SIG-M5 treated with dmso at 0.1 percent for 504 hours (cell line): ENCODE measurements around the gene APOD.

Experiments
- DNase-seq: peaks from one replicate; lab custom pipeline; 2025; ENCODE audit not compliant: unreplicated experiment; lab: John Stamatoyannopoulos, UW

APOD gene

DNA sequence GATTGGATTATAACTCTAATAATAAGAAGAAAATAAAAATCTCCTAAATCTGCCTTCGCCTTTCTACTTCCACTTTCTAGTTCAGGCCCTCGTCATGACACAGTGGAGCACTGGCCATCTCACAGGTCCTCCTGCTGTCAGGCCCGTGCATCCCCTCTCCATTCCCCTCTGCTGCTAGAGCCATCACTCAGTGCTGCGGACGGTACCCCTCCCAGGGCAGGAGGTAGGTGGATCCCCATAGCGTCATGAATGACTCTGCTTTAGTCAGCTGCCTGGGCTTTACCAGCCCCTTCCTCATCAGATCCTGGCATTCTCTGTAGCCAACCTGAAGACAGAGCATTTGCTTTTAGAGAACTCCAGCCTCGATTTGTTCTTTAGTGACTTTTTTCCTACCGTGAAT is 28.6 kb downstream of the APOD start:
- DNase-seq = no peak

- no peak for DNase-seq
These were observed 29.3 kb downstream of the APOD start for GRCh38 chr3:195554458-195554857.

- no peak for DNase-seq
These were observed 30.5 kb downstream of the APOD start for GRCh38 chr3:195553268-195553667.

- DNase-seq = no peak
These were observed 32.3 kb downstream of the APOD start for GRCh38 chr3:195551381-195551978.

- DNase-seq = no peak
These were observed 33.0 kb downstream of the APOD start for GRCh38 chr3:195550723-195551122.

- no peak for DNase-seq
These were observed 33.7 kb downstream of the APOD start for GRCh38 chr3:195549931-195550519.

DNA sequence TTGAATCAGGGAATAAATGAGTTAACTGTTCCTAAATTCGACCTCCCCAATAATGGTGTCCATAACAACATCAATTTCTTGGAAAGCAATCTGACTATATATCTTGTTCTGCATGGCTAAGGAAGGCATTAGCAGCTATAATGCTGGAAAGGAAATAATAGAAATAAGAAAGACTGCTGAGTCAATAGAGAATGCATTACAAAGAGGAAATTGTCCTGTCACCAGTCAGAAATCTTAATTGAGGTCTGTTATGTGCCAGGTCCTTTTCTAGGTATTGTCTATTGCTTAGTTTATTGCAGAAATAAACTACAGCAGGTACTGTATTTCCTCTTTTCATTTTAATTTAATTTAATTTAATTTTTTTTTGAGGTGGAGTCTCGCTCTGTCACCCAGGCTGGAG is 34.8 kb downstream of the APOD start:
- DNase-seq = no peak

GRCh38 chr3:195548501-195548900 is 35.2 kb downstream of the APOD start:
- no peak for DNase-seq

DNA sequence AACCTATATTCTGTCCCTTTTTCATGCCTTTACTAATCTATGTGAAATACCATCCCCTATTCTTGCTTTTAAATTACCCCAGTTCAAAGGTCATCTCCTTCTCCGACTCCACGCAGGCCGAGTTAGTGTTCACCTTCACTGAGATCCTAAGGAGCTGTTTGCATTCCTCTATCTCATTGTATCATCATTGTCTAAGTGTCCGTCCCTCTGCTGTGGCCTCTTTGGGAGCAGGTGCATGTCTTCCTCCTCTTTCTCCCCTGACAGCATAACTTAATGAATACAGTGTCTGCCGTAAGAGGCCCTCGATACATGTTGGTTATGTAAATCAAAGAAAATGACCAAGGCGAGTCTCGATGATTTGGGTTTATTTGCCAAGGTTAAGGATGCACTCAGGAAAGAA is 35.7 kb downstream of the APOD start:
- DNase-seq = no peak

- DNase-seq = no peak
These were observed 37.6 kb downstream of the APOD start for GRCh38 chr3:195546130-195546560.

- DNase-seq = no peak
These were observed 39.1 kb downstream of the APOD start for GRCh38 chr3:195544634-195545033.

- DNase-seq = no peak
These were observed 39.6 kb downstream of the APOD start for GRCh38 chr3:195544230-195544536.

DNA sequence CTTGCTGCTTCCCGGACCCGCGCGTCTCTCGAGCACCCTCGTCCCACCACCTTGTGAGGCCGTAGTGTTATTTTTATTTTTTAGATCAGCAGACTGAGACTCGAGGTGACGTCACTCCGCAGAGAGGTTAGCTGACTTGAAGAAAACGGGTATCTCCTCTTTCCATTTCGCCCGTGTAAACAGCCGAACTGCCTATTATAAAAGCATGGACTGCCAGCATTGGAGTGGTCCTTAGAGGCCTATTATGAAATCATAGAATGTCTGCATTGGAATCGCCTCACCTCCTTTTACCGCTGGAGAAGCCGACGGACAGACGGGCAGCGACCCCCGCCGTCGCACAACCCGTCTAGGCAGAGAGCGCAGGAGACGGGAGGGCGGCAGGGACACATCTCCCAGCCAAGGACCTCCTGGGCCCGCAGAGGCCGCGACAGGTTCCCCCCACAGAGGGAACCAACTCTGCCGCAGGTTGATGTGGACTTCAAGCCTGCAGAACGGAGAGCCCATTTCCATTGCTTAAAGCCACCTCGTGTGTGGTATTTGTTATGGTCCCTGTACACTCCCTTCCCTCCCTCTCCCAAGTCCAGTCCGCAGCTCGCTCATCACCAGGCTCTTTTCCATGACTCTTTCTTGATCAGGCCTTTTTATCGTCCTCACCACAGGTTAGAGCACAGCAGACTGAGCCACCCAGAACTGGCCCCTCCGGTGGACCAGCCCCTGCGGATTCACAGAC is 40.1 kb downstream of the APOD start:
- no peak for DNase-seq

- peak; percentile 85 for DNase-seq
These were observed 40.8 kb downstream of the APOD start, which contains the start of gene PPP1R2 for GRCh38 chr3:195542698-195543499. PPP1R2 (minus strand) TSS chr3:195543325; CDS start chr3:195543025, 300 bp downstream.

DNA sequence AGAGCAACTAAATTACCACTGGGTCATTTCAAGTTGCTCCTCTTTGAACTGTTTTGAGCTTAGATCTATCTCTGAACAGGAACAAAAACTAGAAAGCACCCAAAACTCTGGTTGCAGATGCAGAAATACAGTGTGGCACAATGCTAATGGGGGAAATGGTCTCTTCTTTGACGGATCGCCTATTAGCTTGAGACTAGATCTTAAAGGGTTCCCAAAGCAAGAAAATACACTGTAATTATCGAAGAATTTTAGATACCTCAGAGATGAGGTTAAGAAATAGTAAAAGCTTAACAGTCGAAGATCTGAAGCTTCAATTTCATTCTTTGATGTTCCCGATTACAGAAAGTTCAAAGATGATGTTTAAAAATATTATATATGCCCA is 41.4 kb downstream of the APOD start:
- peak; percentile 70 for DNase-seq

DNA sequence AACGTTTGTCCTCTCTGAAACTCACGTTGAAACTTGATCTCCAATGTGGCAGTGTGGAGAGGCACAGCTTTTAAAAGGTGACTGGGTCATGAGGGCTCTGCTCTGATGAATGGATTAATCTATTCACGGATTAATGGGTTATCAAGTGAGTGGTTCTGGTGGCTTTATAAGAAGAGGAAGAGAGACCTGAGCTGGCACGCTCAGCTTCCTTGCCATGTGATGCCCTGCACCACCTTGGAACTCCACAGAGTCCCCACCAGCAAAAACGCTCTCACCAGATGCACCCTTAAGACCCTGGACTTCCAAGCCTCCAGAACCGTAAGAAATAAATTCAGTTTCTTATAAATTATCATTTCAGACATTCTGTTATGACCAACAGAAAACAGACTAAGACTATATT is 43.2 kb downstream of the APOD start:
- DNase-seq = no peak

DNA sequence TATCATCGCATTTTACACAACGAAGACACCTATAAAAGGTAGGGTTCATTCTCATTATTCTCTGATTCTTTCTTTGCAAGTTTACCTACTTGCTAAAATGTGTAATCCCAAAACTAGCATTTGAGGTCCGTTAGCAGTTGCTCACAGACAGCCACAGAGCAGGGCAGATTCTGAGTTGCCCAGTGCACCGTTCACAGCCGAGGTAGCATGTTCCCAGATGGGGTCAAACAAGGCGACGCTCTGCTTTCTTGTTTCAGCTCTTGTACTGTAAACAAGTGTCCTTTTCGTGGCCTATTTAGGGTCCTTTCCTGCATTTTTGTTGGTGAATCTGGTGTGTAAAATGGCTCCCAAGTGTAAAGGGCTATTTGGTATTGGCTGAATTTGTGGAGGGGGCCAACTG is 43.7 kb downstream of the APOD start:
- DNase-seq = no peak

GRCh38 chr3:195539479-195539878 is 44.3 kb downstream of the APOD start:
- no peak for DNase-seq

DNA sequence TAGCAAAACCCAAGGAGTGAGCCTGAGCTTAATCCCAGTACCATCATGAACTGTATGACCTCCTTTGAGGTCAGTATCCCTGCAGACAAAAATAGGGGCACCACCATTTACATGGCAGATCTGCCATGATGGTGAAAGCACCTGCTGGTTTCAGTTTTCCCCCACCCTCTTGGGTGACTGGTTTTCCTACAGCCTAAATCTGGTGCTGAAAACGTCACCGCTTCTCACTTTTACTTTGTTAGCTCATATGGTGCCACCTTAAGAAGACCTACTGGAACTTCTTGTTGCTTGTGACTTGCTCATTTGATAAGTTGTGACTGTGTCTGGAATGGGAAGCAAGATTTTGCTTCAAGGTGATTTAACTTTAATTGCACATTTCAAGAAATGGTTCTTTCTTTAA is 45.7 kb downstream of the APOD start:
- DNase-seq = no peak

DNA sequence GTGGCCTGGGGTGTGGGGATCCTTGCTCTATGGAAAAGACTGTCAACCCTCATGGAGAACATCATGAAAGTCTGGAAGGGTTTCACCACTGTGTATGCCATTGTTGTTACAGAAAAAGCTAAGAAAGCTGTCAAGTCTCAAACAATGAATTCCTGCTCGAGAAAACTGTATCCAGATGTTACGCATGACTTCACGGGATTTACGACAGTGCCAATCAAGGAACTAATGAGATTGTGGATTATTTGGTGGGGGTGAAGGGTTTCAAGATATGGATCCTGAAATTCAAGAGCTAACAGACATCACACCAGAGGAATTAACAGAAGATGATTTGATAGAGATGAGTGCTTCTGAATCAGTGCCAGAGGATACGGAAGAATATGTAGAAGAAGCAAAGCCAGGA is 48.4 kb downstream of the APOD start:
- DNase-seq = no peak

DNA sequence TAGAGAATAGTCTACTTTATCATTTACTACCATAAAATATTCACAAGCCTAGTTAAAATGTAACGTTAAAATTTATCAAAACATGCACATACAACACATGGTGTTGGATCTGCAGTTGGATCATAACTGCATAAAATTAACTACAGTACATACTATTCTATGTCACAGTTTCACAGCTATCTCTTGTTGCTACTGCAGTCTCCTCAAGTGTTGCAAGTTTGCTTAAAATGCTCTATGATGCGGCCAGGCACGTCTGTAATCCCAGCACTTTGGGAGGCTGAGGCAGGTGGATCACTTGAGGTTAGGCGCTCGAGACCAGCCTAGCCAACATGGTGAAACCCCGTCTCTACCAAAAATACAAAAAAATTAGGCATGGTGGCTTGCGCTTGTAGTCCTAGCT is 50.9 kb downstream of the APOD start:
- DNase-seq = no peak

DNA sequence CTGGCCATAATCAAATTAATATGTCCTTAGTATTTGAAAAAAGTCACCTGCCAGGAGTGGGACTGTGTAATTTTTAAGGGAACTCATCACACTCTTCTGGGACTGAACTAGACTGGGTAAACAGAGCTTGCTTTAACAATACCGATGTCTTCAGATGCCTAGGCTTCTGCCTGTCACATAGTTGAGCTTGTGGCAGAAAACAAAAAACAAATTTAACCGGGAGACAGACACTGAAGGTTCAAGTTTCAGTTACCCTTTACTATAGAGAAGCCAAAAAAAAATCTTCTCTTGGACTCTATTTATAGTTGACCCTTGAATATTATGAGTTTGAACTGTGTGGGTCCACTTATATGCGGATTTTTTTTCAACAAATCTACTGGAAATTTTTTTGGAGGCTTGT is 51.4 kb downstream of the APOD start:
- DNase-seq = no peak
